Sigmoid colon (tissue), 7 donors: Measurements from ENCODE around the gene PISD. TPM values are rescaled to one million over a fixed set of nuclear protein-coding genes. Genes with fewer than 3 reads are reported as not detected.

ENCODE experiments used
- DNase-seq: peaks from one replicate; pipeline ENCODE4 v3.0.0-alpha.2; 2019
- H3K27ac ChIP-seq, 4 donors: fragments of 200-600 bp; sonication (generic); one replicate each; pipeline ENCODE4 v1.5.1; 2016 to 2019; ENCODE audit warnings: mild to moderate bottlenecking in 1 of 4
- H3K27me3 ChIP-seq, 3 donors: fragments of 200-600 bp; sonication (generic); one replicate each; pipeline ENCODE4 v1.5.1; 2019; ENCODE audit warnings: mild to moderate bottlenecking in 1 of 3
- H3K36me3 ChIP-seq, 4 donors: fragments of 200-600 bp; sonication (generic); one replicate each; pipeline ENCODE4 v1.5.1; 2016 to 2019
- H3K4me1 ChIP-seq, 4 donors: fragments of 200-600 bp; sonication (generic); one replicate each; pipeline ENCODE4 v1.5.1; 2017 to 2019
- H3K4me3 ChIP-seq, 4 donors: fragments of 200-600 bp; sonication (generic); one replicate each; pipeline ENCODE4 v1.5.1; 2017 to 2019; ENCODE audit warnings: mild to moderate bottlenecking in 2 of 4, moderate library complexity in 1 of 4
- H3K9me3 ChIP-seq, 4 donors: fragments of 200-600 bp in 3 of 4; sonication (generic) in 3 of 4; one replicate each; pipeline versions ENCODE4 v1.5.1 to v1.6.1; 2013 to 2019
- EP300 ChIP-seq, 4 donors: sonication (generic); formaldehyde crosslinking; IDR thresholded peaks; one replicate each; pipeline ENCODE4 v1.6.1; 2017; ENCODE audit warnings: antibody characterized with exemption in 4 of 4
- POLR2A ChIP-seq, 2 donors: fragments of 450-650 bp; IDR thresholded peaks; one replicate each; pipeline ENCODE4 v1.6.1; 2016; ENCODE audit warnings: antibody characterized with exemption in 2 of 2, mild to moderate bottlenecking in 2 of 2, moderate library complexity in 2 of 2
- POLR2AphosphoS5 ChIP-seq, 4 donors: sonication (generic); formaldehyde crosslinking; IDR thresholded peaks; one replicate each; pipeline ENCODE4 v1.6.1; 2017; ENCODE audit warnings: antibody characterized with exemption in 4 of 4
- WGBS, 2 donors: extraction: QIAGEN DNeasy Blood & Tissue Kit; methylation state at CpG; one replicate each; pipeline ENCODE4 v1.1.7; 2013; 5-methylcytosine and 5-hydroxymethylcytosine counted together
- intact Hi-C: fragments of 100-400 bp; cut with DNase I; formaldehyde crosslinking; loops from one replicate; pipeline ENCODE4 v1.15.1; 2023
- polyA plus RNA-seq, 3 donors: library from polyadenylated mRNA; stranded (reverse); fragments of 200-250 nt; gene quantifications; one replicate each; pipeline ENCODE4 v1.2.3, GENCODE V29; 2013
- total RNA-seq, 4 donors: library from RNA; depleted of rRNA; stranded (reverse); fragments of >200 nt; gene quantifications; one replicate each; pipeline ENCODE4 v1.1.0, GENCODE V29; 2016
- TF ChIP-seq, protein P1 (sequence below), 4 experiments: fragments of 450-650 bp in 3 of 4; fragments of 200-600 bp in 1 of 4; IDR thresholded peaks; one replicate each; pipeline ENCODE4 v1.5.1; 2016 to 2019; ENCODE audit warnings: antibody characterized with exemption in 4 of 4, mild to moderate bottlenecking in 3 of 4, moderate library complexity in 2 of 4
- donor health status: healthy with polysubstance abuse.
- donor health status: Bipolar disorder and iron deficiency.
- donor health status: healthy.

Gene PISD
- total and polyA plus RNA-seq, 7 donors, result 10.8 to 40.3 (median 18.5) TPM

GRCh38 chr22:31615940-31616314 lies 46.1 kb downstream of the PISD start:
- 63 to 71% methylated on average over 4 of the region's 4 CpGs for WGBS, 2 donors
- H3K4me1 ChIP-seq, result peaks cover 0 to 19% (median 9%) of the 10 kb centered on the region in 4 donors
- H3K4me3 ChIP-seq, result no peak overlapping the region
- no peak for DNase-seq
- no peaks in the 10 kb centered on the region for H3K27me3 ChIP-seq
- intact Hi-C loops, result no loop called here
- H3K36me3 ChIP-seq, result peaks cover 0 to 41% (median 26%) of the 10 kb centered on the region in 4 donors
- no peak overlapping the region for H3K27ac ChIP-seq
- H3K9me3 ChIP-seq, result no peaks in the 10 kb centered on the region
- no peak for TF ChIP-seq EP300 (IDR thresholded peaks at IDR 0.05)
- TF ChIP-seq, protein P1, sequence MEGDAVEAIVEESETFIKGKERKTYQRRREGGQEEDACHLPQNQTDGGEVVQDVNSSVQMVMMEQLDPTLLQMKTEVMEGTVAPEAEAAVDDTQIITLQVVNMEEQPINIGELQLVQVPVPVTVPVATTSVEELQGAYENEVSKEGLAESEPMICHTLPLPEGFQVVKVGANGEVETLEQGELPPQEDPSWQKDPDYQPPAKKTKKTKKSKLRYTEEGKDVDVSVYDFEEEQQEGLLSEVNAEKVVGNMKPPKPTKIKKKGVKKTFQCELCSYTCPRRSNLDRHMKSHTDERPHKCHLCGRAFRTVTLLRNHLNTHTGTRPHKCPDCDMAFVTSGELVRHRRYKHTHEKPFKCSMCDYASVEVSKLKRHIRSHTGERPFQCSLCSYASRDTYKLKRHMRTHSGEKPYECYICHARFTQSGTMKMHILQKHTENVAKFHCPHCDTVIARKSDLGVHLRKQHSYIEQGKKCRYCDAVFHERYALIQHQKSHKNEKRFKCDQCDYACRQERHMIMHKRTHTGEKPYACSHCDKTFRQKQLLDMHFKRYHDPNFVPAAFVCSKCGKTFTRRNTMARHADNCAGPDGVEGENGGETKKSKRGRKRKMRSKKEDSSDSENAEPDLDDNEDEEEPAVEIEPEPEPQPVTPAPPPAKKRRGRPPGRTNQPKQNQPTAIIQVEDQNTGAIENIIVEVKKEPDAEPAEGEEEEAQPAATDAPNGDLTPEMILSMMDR (IDR thresholded peaks at IDR 0.05), result no peak
- no peak for TF ChIP-seq POLR2AphosphoS5 (IDR thresholded peaks at IDR 0.05)
- no peak for TF ChIP-seq POLR2A (IDR thresholded peaks at IDR 0.05)

DNA sequence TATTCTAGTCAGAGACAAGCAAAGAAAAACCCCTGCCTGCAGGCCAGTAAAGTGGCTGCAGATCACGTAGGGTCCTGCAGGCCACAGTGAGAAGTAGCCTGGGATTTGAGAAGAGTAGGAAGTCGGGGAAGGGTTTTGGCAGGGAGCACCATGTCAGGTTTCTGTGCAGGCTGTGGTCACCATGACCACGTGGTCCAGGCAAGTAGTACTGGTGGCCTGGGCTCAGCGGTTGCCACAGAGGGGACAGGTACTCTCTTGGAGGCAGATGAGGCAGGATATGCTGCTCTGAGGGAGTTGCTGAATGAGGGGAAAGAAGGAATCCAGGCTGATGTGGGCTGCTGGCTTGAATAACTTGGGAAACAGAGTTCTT lies 46.5 kb downstream of the PISD start:
- Histone ChIP-seq H3K27ac (no peak overlapping the region), H3K4me3 (no peak overlapping the region), H3K9me3 (no peaks in the 10 kb centered on the region), H3K4me1 (peaks cover 0 to 23% (median 14%) of the 10 kb centered on the region in 4 donors), H3K27me3 (no peaks in the 10 kb centered on the region), H3K36me3 (peaks cover 0 to 37% (median 22%) of the 10 kb centered on the region in 4 donors)
- WGBS, 2 donors, result 78 to 81% methylated on average over 4 of the region's 4 CpGs
- no peak for DNase-seq
- TF ChIP-seq EP300 (IDR thresholded peaks at IDR 0.05) (no peak), POLR2AphosphoS5 (IDR thresholded peaks at IDR 0.05) (no peak), POLR2A (IDR thresholded peaks at IDR 0.05) (no peak)
- TF ChIP-seq, protein P1 (IDR thresholded peaks at IDR 0.05), result no peak
- intact Hi-C loops, result no loop called here

DNA sequence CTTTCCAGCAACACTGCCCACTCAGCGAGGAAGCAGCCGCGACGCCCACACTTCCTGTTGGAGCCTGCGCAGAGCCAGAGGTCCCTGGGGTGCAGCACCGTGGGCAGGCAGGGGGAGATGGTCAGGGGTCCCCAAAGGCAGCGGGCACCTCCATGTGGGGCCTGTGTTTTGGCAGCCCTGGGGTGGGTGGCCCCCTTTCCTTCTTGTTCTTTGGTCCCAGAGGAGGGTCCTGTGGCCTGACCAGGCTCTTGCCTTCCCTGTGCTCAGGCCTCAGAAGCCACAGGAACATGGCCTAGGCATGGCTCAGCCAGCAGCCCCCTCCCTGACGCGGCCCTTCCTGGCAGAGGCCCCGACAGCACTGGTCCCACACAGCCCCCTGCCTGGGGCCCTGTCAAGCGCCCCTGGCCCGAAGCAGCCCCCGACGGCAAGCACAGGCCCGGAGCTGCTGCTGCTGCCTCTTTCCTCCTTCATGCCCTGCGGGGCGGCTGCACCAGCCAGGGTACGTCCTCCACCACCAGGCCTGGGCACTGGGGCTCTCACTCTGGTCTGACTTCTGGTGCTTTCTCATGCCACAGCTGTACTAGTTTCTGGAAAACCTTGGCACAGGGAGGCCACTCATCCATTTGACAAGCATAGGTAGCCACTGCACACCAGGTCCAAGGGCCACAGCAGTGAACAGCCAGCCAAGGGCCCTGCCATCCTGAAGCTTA lies 47.1 kb downstream of the PISD start:
- Histone ChIP-seq H3K36me3 (peaks cover 0 to 32% (median 17%) of the 10 kb centered on the region in 4 donors), H3K4me3 (no peak overlapping the region), H3K27me3 (no peaks in the 10 kb centered on the region), H3K4me1 (peaks cover 0 to 27% (median 16%) of the 10 kb centered on the region in 4 donors), H3K27ac (peak overlapping the region in 1 of 4 donors; percentile 12), H3K9me3 (no peaks in the 10 kb centered on the region)
- DNase-seq, result peak; percentile 50
- intact Hi-C loops, result no loop called here
- TF ChIP-seq POLR2AphosphoS5 (IDR thresholded peaks at IDR 0.05), result no peak
- TF ChIP-seq EP300 (IDR thresholded peaks at IDR 0.05), result no peak
- no peak for TF ChIP-seq POLR2A (IDR thresholded peaks at IDR 0.05)
- WGBS, 2 donors, result 77 to 91% methylated on average over 18 of the region's 18 CpGs

DNA sequence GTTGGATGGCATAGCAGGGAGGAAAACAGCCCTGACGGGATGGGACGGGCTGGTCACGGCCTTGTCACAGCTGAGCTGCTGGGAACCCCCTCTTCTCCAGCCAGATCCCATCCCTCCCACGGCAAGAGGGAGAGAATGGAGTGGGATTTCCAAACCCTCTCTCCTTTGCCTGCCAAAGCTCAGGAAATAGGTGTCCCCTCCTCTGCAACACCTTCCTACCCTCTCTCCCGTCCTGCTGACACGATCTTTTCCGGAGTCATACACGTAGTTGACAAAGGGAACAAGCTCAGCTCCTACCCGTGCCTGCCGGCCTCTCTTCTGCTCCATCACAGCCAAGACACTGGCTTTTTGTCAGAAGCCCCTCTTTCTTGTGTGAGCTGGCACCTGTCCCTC lies 48.1 kb downstream of the PISD start:
- no peaks in the 10 kb centered on the region for H3K9me3 ChIP-seq
- intact Hi-C loops, result no loop called here
- 84 to 88% methylated on average over 10 of the region's 10 CpGs for WGBS, 2 donors
- H3K4me3 ChIP-seq, result no peak overlapping the region
- peaks cover 0 to 21% (median 9%) of the 10 kb centered on the region in 4 donors for H3K36me3 ChIP-seq
- H3K27me3 ChIP-seq, result no peaks in the 10 kb centered on the region
- DNase-seq, result no peak
- TF ChIP-seq, protein P1 (IDR thresholded peaks at IDR 0.05), result no peak
- no peak for TF ChIP-seq POLR2A (IDR thresholded peaks at IDR 0.05)
- TF ChIP-seq POLR2AphosphoS5 (IDR thresholded peaks at IDR 0.05), result no peak
- TF ChIP-seq EP300 (IDR thresholded peaks at IDR 0.05), result no peak
- H3K4me1 ChIP-seq, result peaks cover 0 to 27% (median 16%) of the 10 kb centered on the region in 4 donors
- no peak overlapping the region for H3K27ac ChIP-seq

GRCh38 chr22:31613286-31613903 lies 48.6 kb downstream of the PISD start:
- no peaks in the 10 kb centered on the region for H3K9me3 ChIP-seq
- H3K36me3 ChIP-seq, result peaks cover 0 to 16% (median 6%) of the 10 kb centered on the region in 4 donors
- 79 to 89% methylated on average over 23 of the region's 23 CpGs for WGBS, 2 donors
- TF ChIP-seq POLR2AphosphoS5 (IDR thresholded peaks at IDR 0.05) (no peak), EP300 (IDR thresholded peaks at IDR 0.05) (no peak), POLR2A (IDR thresholded peaks at IDR 0.05) (no peak)
- TF ChIP-seq, protein P1 (IDR thresholded peaks at IDR 0.05), result no peak
- intact Hi-C loops, result no loop called here
- peaks cover 0 to 27% (median 16%) of the 10 kb centered on the region in 4 donors for H3K4me1 ChIP-seq
- no peak overlapping the region for H3K27ac ChIP-seq
- no peak overlapping the region for H3K4me3 ChIP-seq
- DNase-seq, result peak; percentile 52
- H3K27me3 ChIP-seq, result no peaks in the 10 kb centered on the region
